Left kidney (tissue), 8 donors: ENCODE results near the gene CD247. TPM values are rescaled to one million over a fixed set of nuclear protein-coding genes. Genes with fewer than 3 reads are reported as not detected.
"Not testable (repeated sequence)": the region's sequence is repeated elsewhere in the genome, so short reads cannot be mapped to it uniquely, and the experiment has no call there.

Experiments used
- DNase-seq: peaks from one replicate; pipeline ENCODE4 v3.0.0-alpha.2; 2013
- long read RNA-seq, 8 donors: transcript quantifications; one replicate each; lab custom pipeline, GENCODE V29; 2026
- polyA plus RNA-seq: library from polyadenylated mRNA; unstranded; fragments of 120-200 nt; gene quantifications from one replicate; pipeline ENCODE4 v1.2.1, GENCODE V29; 2013; ENCODE audit not compliant: insufficient read length

The CD247 gene
- polyA plus RNA-seq: 0.42 TPM
- long read RNA-seq, donor 1: 0 reads
- long read RNA-seq, donor 2: 0 reads
- long read RNA-seq, donor 3: 0 reads
- long read RNA-seq, donor 4: 0 reads
- long read RNA-seq, donor 5: 0 reads
- long read RNA-seq, donor 6: 0 reads
- long read RNA-seq, donor 7: 0 reads
- long read RNA-seq, donor 8: 0 reads

GRCh38 chr1:167518331-167518700 lies at the start of gene CD247:
Gene CD247, minus strand, starts transcription at chr1:167518529. Its CDS starts 64 bp downstream, at chr1:167518465.
- no peak for DNase-seq

DNA sequence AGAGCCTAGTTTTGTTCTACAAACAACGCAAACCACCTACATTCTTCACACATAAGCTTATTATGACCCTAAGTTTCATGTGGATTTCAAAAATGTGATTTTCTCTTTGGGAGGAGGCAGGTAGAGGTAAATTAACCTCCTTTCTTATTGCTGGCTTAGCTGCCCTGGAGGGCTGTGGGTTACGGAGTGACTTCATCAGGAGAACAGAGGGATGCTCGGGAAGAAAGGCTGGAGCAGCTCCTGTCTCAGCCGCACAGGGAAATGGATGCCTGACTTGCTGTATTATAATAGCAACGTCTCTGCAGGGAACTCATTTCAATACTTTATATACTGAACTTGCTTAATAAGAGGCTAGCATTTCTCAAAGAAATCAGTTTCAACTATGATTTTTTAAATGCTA lies 49.3 kb upstream of the CD247 start:
- no peak for DNase-seq

DNA sequence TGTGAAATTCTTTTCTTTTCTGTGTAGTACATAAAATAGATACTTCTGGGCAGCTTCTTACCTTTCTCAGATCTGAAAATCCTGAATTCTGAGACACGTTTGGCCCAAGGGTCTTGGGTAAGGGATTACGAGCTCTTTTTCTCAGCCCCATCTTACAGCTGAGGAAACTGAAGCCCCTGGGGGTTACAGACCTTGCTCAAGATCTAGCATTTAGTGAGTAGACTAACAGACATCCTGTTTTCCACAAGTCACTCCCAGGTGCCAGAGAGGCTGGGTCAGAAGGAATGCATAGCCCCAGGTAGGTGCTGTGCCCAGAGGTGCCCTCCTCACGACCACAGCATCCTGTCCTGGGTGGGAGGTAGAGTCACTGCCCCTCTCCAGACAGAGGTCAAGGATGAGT lies 48.4 kb upstream of the CD247 start:
- no peak for DNase-seq

GRCh38 chr1:167565922-167566321 lies 47.6 kb upstream of the CD247 start:
- no peak for DNase-seq

GRCh38 chr1:167564612-167565270 lies 46.4 kb upstream of the CD247 start:
- no peak for DNase-seq

GRCh38 chr1:167563579-167564246 lies 45.4 kb upstream of the CD247 start:
- DNase-seq: no peak

DNA sequence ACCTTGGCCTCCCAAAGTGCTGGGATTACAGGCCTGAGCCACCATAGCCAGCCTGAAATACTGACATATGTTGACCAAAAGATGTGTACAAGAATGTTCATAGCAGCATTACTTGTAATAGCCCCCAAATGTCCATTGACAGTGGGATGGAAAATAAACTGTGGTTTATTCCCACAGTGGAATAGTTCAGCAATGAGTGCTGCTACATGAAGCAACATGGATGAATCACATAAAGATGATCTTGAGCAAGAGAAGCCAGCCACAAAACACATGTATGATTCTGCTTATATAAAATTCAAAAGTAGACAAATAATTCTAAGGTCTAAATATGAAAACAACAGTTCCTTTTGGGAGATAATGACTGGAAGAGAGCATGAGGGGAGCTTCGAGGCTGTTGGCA lies 44.4 kb upstream of the CD247 start:
- no peak for DNase-seq

DNA sequence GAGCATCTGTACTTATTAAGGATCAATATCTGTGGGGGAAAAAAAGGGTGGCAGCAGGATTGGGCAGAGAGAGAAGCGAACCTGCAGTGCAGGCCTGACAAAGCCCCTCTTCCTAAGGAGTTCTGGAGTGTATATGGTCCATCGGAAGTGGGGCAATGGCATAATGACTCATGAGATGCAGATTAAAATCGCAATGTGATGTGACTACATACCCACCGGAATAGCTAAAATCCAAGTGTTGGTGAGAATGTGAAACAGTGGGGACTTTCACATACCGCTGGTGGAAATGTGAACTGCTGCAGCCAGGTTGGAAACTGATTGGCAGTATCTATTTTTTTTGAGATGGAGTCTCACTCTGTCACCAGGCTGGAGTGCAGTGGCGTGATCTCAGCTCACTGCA lies 43.4 kb upstream of the CD247 start:
- DNase-seq: no peak

DNA sequence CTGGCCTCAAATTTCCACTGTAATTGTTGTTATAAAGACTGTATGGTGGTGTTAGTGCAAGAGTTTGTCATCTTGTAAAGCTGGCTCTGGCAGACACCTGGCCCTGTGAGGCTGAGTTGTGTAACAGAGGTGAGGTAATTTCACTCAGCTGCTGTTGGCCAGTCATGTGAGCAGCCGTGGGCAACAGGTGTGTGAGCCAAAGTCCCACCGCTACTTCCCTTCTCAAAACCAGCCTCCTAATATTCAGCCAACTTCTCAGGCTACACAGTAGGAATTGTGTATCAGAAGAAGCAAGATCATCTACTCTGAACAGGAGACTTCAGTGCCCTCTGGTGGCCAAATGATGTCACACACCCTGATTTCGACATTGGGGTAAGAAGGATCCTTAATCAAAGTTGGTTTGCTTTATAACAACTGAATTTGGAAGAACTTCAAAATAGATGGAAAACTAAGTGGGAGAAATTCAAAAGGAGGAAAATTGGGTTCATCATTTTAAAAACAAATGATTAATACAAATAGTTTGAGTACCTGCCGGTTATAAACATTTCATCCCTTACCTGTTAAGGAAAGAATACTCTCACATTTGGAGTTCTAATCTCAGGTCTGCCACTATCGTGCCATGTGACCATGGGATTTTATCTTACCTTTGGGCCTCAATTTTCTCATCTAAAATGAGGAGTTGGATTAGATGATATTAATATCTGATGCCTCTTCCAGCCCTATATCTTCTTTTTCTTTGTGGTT lies 37.8 kb upstream of the CD247 start:
- DNase-seq: peak; percentile 74

- DNase-seq: not testable (repeated sequence)
These were observed 36.7 kb upstream of the CD247 start for GRCh38 chr1:167555072-167555471.

DNA sequence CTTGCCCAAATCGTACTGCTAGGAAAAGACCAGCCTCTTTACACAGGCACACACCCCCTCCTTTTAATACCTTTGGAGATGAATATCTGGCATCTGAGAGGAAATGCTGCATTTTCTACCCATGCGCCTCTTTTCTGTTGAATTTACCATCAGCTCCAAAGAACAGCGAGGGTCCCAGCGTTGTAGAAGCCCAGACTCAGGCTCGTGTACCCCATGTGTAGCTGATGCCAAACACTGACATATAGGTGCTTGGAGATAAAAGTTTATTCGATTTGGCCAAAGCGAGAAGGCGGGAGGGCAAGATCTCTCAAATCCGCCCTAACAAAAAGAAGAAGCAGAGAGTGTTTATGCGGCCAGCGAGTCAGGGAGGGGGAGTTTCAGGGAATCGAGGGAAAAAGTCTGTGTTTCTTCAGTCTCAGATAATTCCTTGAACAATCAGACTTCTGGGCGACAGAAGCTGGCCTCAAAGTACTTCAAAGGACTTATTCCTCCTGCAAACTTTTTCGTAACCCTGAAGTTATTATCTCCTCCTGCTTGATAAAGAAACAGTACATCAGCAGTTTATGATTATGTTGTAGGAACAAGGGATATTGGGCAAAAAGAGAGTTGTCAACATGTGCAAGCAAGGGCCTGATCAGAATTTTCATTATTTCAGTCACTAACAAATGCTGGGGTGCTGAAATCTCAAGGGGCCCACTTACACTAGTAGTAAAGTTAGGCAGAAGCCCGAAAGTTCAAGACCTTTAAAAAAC lies 35.9 kb upstream of the CD247 start:
- peak; percentile 8 for DNase-seq

GRCh38 chr1:167553136-167554027 lies 35.1 kb upstream of the CD247 start, which contains the start of gene CREG1:
Gene CREG1, minus strand, starts transcription at chr1:167553762.
- peak; percentile 92 for DNase-seq

DNA sequence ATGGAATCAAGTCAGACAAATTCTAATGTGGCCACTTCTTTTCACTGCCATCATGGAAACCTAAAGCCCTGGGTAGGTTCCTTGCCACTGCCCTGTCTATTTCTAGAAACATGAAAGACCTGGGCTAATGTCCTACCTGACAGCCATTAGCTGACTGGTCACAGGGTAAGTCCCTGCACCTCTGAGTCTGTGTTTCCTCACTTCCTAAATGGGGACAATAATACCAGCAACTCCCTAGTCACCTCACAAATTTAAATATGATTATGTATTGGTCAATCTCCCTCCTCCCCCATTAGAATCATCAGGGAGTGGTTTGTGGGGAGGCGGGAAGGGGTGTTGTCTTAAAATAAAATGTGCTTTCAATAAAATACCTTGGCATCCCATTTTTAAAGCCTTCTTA lies 33.0 kb upstream of the CD247 start:
- no peak for DNase-seq

DNA sequence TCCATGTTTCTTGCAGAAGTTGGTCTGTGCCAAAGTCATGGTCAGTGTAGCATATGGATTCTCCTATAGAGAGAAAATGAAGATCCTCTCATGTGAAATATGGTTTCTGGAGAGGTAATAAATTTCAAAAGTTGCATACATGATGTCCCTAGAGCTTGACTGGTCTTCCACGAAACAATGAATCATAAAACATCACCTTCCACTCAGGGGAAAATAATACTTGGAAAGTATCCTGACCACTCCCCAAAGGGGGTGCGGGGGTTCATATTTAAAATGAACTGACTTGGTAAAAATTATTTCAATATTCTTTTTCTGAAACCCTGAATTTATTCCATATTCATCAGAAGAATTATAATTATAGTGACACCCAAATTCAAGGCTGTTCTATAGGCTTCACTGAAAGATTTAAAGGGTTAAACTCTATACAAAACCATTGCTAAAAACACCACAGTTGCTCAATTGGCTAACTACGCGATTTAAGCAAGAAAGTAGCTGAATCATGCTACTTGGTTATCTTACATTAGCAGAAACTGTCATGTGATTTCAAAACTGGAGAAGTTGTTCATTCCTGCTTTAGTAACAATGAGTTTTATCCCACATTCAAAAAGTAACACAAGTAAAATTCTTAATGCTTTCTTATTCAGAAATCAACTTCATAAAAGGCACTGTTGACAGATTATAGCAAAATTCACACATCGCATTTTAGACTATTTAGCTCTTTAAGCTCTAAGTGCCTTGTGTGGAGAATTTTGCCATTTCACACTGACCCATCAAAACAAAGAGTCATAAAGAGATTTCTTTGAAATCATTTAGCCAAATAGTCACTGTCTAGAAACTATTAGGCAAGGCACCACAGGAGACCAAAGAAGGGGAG lies 30.0 kb upstream of the CD247 start:
- no peak for DNase-seq

DNA sequence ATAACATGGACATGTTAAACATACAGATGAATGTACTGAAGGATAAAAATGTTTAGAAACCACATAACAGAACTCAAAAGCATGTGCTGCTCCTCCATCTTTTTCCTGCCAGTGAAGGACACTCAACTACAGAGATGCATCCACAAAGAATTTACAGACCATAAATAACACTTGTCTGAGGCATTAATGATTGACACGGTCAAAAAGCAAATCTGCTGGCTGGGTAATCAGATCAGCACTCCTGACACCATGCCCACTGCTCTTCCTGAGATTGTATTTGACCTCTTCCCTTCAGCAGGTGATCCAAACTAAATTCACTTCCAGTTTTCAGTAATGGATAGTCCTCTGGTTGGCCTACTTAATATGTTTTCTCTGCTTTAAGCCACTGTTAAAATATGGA lies 28.6 kb upstream of the CD247 start:
- no peak for DNase-seq

- DNase-seq: no peak
These were observed 27.0 kb upstream of the CD247 start for GRCh38 chr1:167545349-167545748.

DNA sequence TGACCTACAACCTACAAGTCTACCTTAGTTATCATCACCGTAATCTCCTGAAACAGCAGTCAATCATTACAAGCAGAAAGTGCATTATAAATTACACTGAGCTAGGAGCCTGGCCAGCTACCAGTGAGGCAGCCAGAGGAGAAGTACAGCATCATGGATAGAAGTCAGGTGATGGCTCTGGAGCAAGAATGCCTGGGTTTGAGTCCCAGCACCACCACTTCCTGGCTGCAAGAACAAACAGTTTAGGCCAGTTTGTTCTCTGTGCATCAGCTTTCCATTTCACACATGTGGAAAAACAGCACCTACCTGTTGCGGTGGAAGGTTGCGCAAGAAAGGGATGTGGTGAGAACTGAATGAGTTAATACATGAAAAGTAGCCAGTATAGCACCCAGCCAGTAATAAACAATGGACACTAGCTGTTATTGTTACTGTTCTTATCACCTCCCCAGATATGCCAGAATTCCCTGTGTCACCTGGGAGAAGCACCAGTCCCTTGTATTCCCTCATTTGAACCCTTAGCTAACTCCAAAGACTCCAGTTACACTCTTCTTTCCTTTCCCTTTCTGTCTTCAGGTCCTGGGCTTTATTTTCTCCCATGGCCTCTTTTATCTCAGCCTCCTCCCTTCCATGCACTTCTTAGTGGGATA lies 26.2 kb upstream of the CD247 start:
- DNase-seq: no peak

DNA sequence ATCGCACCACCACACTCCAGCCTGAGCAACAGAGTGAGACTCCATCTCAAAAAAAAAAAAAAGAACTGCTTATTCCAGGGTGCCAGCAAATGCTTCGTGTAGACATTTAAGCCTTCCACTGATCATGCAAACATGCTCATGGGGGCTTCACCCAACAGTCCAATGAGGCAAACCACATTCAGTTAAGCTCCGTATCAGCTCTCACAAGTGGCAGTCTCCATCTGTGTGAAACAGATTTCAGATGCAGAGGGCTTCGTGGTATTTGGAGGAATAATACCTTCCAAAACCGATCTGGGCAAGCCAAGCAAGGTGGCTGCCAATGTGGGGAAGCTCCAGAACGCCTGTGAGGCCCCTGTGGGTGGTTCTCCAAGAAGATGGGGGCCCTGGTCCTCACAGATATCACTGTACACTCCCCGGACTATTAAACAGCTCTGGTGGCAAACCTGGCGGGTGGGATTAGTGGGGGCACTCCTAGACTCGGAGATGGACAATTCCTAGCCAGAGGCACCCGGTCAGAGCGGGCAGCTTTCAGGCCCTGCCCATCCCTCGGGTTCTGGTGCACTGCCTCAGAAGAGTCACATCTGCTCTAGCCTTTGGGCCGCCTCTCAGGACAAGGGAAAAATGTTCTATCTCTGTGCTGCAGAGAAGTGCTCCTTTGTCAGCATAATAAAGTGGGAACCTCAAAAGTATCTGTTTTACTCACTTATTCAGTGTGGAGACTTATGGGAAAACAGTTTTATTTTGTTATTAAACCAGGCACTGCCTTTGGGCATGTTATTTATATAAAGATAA lies 25.1 kb upstream of the CD247 start:
- no peak for DNase-seq
